ENCODE measurements around the gene LAMA4. TPM values are rescaled to one million over a fixed set of nuclear protein-coding genes. Genes with fewer than 3 reads are reported as not detected.

Gene LAMA4
- polyA plus RNA-seq, 1 donor from 2014 or later, result 0.69 TPM

GRCh38 chr6:112198582-112198981 lies 55.8 kb downstream of the LAMA4 start:
- Histone ChIP-seq H3K79me2 (replicated peaks; ENCODE audit: insufficient read depth, low read length) (no peaks in the 10 kb centered on the region), H3K9me3 (ENCODE audit: low read length) (no peaks in the 10 kb centered on the region), H3K27ac (ENCODE audit: low read length) (no peak overlapping the region), H3K36me3 (ENCODE audit: insufficient read depth, low read length) (no peaks in the 10 kb centered on the region), H4K20me1 (ENCODE audit: insufficient read depth) (no peaks in the 10 kb centered on the region), H3K4me2 (ENCODE audit: low read length) (no peak overlapping the region), H3K9me2 (ENCODE audit: insufficient read depth, low read length) (no peaks in the 10 kb centered on the region), H3K4me3 (ENCODE audit: low read length) (no peak overlapping the region), H2AFZ (ENCODE audit: low read depth, low read length) (no peak overlapping the region), H3K27me3 (ENCODE audit: insufficient read depth, low read depth, low read length) (no peaks in the 10 kb centered on the region), H3K9ac (ENCODE audit: low read length) (no peak overlapping the region), H3F3A (ENCODE audit: insufficient read depth, low read length, poor library complexity, severe bottlenecking) (no peaks in the 10 kb centered on the region)
- TF ChIP-seq RAD21 (conservative IDR thresholded peaks at IDR 0.05), result no peak
- no peak for TF ChIP-seq SMC3 (conservative IDR thresholded peaks at IDR 0.05; ENCODE audit: poor library complexity)
- no peak for TF ChIP-seq POLR2AphosphoS5 (IDR thresholded peaks at IDR 0.05)
- TF ChIP-seq, protein P1, sequence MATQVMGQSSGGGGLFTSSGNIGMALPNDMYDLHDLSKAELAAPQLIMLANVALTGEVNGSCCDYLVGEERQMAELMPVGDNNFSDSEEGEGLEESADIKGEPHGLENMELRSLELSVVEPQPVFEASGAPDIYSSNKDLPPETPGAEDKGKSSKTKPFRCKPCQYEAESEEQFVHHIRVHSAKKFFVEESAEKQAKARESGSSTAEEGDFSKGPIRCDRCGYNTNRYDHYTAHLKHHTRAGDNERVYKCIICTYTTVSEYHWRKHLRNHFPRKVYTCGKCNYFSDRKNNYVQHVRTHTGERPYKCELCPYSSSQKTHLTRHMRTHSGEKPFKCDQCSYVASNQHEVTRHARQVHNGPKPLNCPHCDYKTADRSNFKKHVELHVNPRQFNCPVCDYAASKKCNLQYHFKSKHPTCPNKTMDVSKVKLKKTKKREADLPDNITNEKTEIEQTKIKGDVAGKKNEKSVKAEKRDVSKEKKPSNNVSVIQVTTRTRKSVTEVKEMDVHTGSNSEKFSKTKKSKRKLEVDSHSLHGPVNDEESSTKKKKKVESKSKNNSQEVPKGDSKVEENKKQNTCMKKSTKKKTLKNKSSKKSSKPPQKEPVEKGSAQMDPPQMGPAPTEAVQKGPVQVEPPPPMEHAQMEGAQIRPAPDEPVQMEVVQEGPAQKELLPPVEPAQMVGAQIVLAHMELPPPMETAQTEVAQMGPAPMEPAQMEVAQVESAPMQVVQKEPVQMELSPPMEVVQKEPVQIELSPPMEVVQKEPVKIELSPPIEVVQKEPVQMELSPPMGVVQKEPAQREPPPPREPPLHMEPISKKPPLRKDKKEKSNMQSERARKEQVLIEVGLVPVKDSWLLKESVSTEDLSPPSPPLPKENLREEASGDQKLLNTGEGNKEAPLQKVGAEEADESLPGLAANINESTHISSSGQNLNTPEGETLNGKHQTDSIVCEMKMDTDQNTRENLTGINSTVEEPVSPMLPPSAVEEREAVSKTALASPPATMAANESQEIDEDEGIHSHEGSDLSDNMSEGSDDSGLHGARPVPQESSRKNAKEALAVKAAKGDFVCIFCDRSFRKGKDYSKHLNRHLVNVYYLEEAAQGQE (IDR thresholded peaks at IDR 0.05; ENCODE audit: borderline replicate concordance), result no peak
- no peak for TF ChIP-seq CTCF (IDR thresholded peaks at IDR 0.05; ENCODE audit: poor library complexity, severe bottlenecking)
- no peak for TF ChIP-seq EP300 (conservative IDR thresholded peaks at IDR 0.05; ENCODE audit: poor library complexity, severe bottlenecking)
- no peak for TF ChIP-seq TAF1 (IDR thresholded peaks at IDR 0.05; ENCODE audit: low read depth)
- TF ChIP-seq MXI1 (conservative IDR thresholded peaks at IDR 0.05; ENCODE audit: poor library complexity, severe bottlenecking), result no peak
- no peak for TF ChIP-seq EZH2 (IDR thresholded peaks at IDR 0.05; ENCODE audit: borderline replicate concordance, insufficient read depth, low read length, poor library complexity, severe bottlenecking)

DNA sequence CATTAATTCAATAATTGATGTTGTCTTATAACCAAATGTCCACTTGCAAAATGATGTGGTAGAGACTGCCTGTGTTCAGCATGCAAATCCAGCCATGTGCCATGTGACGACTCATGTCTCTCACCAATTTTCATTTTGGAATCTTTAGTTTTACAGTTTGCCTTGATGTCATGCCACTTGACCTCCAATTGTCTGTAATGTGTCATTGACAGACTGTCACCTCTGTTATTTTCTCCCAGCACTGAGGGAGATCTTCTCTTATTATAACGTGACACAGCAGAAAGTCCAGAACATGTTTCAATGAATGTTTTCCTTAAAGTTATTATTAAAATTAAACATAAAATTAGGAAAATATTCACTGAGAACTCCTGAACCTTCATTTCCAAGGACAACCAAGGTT lies 56.7 kb downstream of the LAMA4 start:
- TF ChIP-seq, protein P1 (IDR thresholded peaks at IDR 0.05; ENCODE audit: borderline replicate concordance), result no peak
- TF ChIP-seq MXI1 (conservative IDR thresholded peaks at IDR 0.05; ENCODE audit: poor library complexity, severe bottlenecking), result no peak
- no peak for TF ChIP-seq EZH2 (IDR thresholded peaks at IDR 0.05; ENCODE audit: borderline replicate concordance, insufficient read depth, low read length, poor library complexity, severe bottlenecking)
- no peak for TF ChIP-seq CTCF (IDR thresholded peaks at IDR 0.05; ENCODE audit: poor library complexity, severe bottlenecking)
- no peaks in the 10 kb centered on the region for H3K27me3 ChIP-seq (ENCODE audit: insufficient read depth, low read depth, low read length)

More for the DNA sequence above, 56.7 kb downstream of the LAMA4 start:
- Histone ChIP-seq H3F3A (ENCODE audit: insufficient read depth, low read length, poor library complexity, severe bottlenecking) (no peaks in the 10 kb centered on the region), H3K4me3 (ENCODE audit: low read length) (no peak overlapping the region), H3K9ac (ENCODE audit: low read length) (no peak overlapping the region), H3K9me3 (ENCODE audit: low read length) (no peaks in the 10 kb centered on the region), H3K9me2 (ENCODE audit: insufficient read depth, low read length) (no peaks in the 10 kb centered on the region), H2AFZ (ENCODE audit: low read depth, low read length) (no peak overlapping the region), H3K4me2 (ENCODE audit: low read length) (no peak overlapping the region), H3K36me3 (ENCODE audit: insufficient read depth, low read length) (no peaks in the 10 kb centered on the region), H4K20me1 (ENCODE audit: insufficient read depth) (no peaks in the 10 kb centered on the region), H3K79me2 (replicated peaks; ENCODE audit: insufficient read depth, low read length) (no peaks in the 10 kb centered on the region), H3K27ac (ENCODE audit: low read length) (no peak overlapping the region)
